HepG2 (cell line): ENCODE data around the gene ZBTB1. TPM values are rescaled to one million over a fixed set of nuclear protein-coding genes. Genes with fewer than 3 reads are reported as not detected.

Source experiments
- ARHGAP35 ChIP-seq: sonication (generic); formaldehyde crosslinking; IDR thresholded peaks from 2 replicates; pipeline ENCODE4 v1.9.0; 2022; ENCODE audit warnings: mild to moderate bottlenecking, inconsistent platforms, moderate library complexity, missing genetic modification reagents, borderline replicate concordance
- CCAR2 ChIP-seq: fragments of 200-400 bp; formaldehyde crosslinking; optimal IDR thresholded peaks from 2 replicates; pipeline ENCODE3; 2018; ENCODE audit warnings: low read depth, mild to moderate bottlenecking, low read length, moderate library complexity
- CCDC6 ChIP-seq: sonication (generic); formaldehyde crosslinking; IDR thresholded peaks from 2 replicates; pipeline ENCODE4 v1.8.1; 2022; ENCODE audit warnings: mild to moderate bottlenecking, missing genetic modification reagents, moderate library complexity
- MEIS1 ChIP-seq: sonication (generic); formaldehyde crosslinking; IDR thresholded peaks from 2 replicates; pipeline ENCODE4 v1.9.0; 2021; ENCODE audit warnings: mild to moderate bottlenecking, missing genetic modification reagents, moderate library complexity, borderline replicate concordance
- MNT ChIP-seq: fragments of 450-650 bp; IDR thresholded peaks from 2 replicates; pipeline ENCODE4 v1.6.1; 2016
- NFIB ChIP-seq: sonication (generic); formaldehyde crosslinking; IDR thresholded peaks from 2 replicates; pipeline ENCODE4 v1.9.0; 2021; ENCODE audit warnings: missing genetic modification reagents, mild to moderate bottlenecking, borderline replicate concordance
- NFRKB ChIP-seq: fragments of 450-650 bp; IDR thresholded peaks from 2 replicates; pipeline ENCODE4 v1.6.1; 2017
- PRPF4 ChIP-seq: fragments of 200-400 bp; formaldehyde crosslinking; IDR thresholded peaks from 2 replicates; pipeline ENCODE4 v1.6.1; 2016; ENCODE audit warnings: low read length, low read depth; ENCODE audit not compliant: poor library complexity, severe bottlenecking
- RBM22 ChIP-seq: fragments of 200-400 bp; formaldehyde crosslinking; optimal IDR thresholded peaks from 2 replicates; pipeline ENCODE3; 2017; ENCODE audit warnings: mild to moderate bottlenecking, low read length, moderate library complexity
- TAF1 ChIP-seq: sonication (generic); formaldehyde crosslinking; IDR thresholded peaks from 2 replicates; pipeline ENCODE4 v1.4.0; 2020; ENCODE audit warnings: missing genetic modification reagents
- ZBED4 ChIP-seq: sonication (generic); formaldehyde crosslinking; IDR thresholded peaks from 2 replicates; pipeline ENCODE4 v1.4.0; 2020; ENCODE audit warnings: missing genetic modification reagents, borderline replicate concordance
- ZNF234 ChIP-seq: sonication (generic); formaldehyde crosslinking; conservative IDR thresholded peaks from 2 replicates; pipeline ENCODE4 v1.5.1; 2020; ENCODE audit warnings: mild to moderate bottlenecking, missing genetic modification reagents
- ZNF432 ChIP-seq: sonication (generic); formaldehyde crosslinking; IDR thresholded peaks from 2 replicates; pipeline ENCODE4 v1.5.0; 2020; ENCODE audit warnings: missing genetic modification reagents, mild to moderate bottlenecking, borderline replicate concordance
- ZNF569 ChIP-seq: sonication (generic); formaldehyde crosslinking; IDR thresholded peaks from 2 replicates; pipeline ENCODE4 v1.5.0; 2020; ENCODE audit warnings: mild to moderate bottlenecking, missing genetic modification reagents, moderate library complexity, borderline replicate concordance
- ZSCAN30 ChIP-seq: sonication (generic); formaldehyde crosslinking; IDR thresholded peaks from 2 replicates; pipeline ENCODE4 v1.5.0; 2020; ENCODE audit warnings: mild to moderate bottlenecking, missing genetic modification reagents
- polyA plus RNA-seq, 8 experiments: library from polyadenylated mRNA; depleted of rRNA in 3 of 8; stranded (reverse) in 7 of 8; unstranded in 1 of 8; fragments of >200 nt; fragmentation: Illumina TruSeq in 4 of 8; extraction: Trizol in 4 of 8; gene quantifications; 2 replicates each; pipeline versions ENCODE4 v1.2.1 to v1.2.3, GENCODE V29; 2011 to 2016; ENCODE audit warnings: low read depth in 4 of 8, missing spikeins in 1 of 8, mixed read lengths in 1 of 8; ENCODE audit not compliant: insufficient read depth in 1 of 8
- total RNA-seq, 5 experiments: library from RNA; depleted of rRNA; stranded (reverse); fragments of >200 nt; fragmentation: Illumina TruSeq; extraction: Trizol; gene quantifications; 2 replicates each; pipeline ENCODE4 v1.2.3, GENCODE V29; 2016; ENCODE audit warnings: low read depth in 1 of 5
- TF ChIP-seq, protein P1 (sequence below): IDR thresholded peaks from 2 replicates; pipeline ENCODE4 v1.4.0; 2020; ENCODE audit warnings: mild to moderate bottlenecking, missing genetic modification reagents
- TF ChIP-seq, protein P2 (sequence below): sonication (generic); formaldehyde crosslinking; conservative IDR thresholded peaks from 2 replicates; pipeline ENCODE4 v1.8.0; 2022; ENCODE audit warnings: low read depth, missing genetic modification reagents

Gene ZBTB1
- total and polyA plus RNA-seq, 2 of the 13 experiments (the other 11 are each of a cell fraction or from before 2014, with no cell fraction given) = 18.8 to 22.6 TPM

DNA sequence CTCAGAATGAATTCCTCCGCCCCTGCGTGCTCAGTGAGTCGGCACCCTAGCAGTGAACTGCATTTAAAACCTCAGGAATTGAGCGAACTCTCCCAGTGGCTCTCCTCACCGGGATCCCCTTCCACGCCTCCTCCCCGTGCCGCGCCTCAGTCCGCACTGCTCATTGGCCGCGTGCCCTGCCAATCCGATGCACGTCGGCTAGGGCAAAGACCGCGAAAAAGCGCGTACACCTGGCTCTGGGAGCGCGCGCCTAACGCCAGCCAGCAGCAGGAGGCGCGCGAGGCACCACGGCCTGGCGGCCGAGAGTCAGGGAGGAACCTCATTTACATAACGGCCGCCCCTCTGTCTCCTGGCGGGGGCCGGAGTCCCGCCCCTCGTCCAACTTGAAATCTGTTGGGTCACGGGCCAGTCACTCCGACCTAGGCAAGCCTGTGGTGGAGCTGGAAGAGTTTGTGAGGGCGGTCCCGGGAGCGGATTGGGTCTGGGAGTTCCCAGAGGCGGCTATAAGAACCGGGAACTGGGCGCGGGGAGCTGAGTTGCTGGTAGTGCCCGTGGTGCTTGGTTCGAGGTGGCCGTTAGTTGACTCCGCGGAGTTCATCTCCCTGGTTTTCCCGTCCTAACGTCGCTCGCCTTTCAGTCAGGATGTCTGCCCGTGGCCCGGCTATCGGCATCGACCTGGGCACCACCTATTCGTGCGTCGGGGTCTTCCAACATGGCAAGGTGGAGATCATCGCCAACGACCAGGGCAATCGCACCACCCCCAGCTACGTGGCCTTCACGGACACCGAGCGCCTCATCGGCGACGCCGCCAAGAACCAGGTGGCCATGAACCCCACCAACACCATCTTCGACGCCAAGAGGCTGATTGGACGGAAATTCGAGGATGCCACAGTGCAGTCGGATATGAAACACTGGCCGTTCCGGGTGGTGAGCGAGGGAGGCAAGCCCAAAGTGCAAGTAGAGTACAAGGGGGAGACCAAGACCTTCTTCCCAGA lies 35.9 kb downstream of the ZBTB1 start, which contains the start of gene HSPA2 (continued):
- TF ChIP-seq CCDC6 (CRISPR knock-in tag) (no peak), ZNF569 (CRISPR knock-in tag) (no peak), ZNF432 (CRISPR knock-in tag) (no peak), CCAR2 (no peak), ARHGAP35 (no peak), NFIB (CRISPR knock-in tag) (no peak), MEIS1 (CRISPR knock-in tag) (0 out of 2 replicates have a peak, but pooled peaks have one; percentile 54), ZBED4 (CRISPR knock-in tag) (no peak), RBM22 (no peak), MNT (no peak), ZSCAN30 (no peak), ZNF234 (CRISPR knock-in tag) (no peak), TAF1 (peak; percentile 57; the same call in 1 of the 2 replicates), NFRKB (no peak), PRPF4 (no peak)
- TF ChIP-seq, protein P1, sequence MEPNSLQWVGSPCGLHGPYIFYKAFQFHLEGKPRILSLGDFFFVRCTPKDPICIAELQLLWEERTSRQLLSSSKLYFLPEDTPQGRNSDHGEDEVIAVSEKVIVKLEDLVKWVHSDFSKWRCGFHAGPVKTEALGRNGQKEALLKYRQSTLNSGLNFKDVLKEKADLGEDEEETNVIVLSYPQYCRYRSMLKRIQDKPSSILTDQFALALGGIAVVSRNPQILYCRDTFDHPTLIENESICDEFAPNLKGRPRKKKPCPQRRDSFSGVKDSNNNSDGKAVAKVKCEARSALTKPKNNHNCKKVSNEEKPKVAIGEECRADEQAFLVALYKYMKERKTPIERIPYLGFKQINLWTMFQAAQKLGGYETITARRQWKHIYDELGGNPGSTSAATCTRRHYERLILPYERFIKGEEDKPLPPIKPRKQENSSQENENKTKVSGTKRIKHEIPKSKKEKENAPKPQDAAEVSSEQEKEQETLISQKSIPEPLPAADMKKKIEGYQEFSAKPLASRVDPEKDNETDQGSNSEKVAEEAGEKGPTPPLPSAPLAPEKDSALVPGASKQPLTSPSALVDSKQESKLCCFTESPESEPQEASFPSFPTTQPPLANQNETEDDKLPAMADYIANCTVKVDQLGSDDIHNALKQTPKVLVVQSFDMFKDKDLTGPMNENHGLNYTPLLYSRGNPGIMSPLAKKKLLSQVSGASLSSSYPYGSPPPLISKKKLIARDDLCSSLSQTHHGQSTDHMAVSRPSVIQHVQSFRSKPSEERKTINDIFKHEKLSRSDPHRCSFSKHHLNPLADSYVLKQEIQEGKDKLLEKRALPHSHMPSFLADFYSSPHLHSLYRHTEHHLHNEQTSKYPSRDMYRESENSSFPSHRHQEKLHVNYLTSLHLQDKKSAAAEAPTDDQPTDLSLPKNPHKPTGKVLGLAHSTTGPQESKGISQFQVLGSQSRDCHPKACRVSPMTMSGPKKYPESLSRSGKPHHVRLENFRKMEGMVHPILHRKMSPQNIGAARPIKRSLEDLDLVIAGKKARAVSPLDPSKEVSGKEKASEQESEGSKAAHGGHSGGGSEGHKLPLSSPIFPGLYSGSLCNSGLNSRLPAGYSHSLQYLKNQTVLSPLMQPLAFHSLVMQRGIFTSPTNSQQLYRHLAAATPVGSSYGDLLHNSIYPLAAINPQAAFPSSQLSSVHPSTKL (CRISPR knock-in tag) = 0 out of 2 replicates have a peak, but pooled peaks have one; percentile 37
- TF ChIP-seq, protein P2, sequence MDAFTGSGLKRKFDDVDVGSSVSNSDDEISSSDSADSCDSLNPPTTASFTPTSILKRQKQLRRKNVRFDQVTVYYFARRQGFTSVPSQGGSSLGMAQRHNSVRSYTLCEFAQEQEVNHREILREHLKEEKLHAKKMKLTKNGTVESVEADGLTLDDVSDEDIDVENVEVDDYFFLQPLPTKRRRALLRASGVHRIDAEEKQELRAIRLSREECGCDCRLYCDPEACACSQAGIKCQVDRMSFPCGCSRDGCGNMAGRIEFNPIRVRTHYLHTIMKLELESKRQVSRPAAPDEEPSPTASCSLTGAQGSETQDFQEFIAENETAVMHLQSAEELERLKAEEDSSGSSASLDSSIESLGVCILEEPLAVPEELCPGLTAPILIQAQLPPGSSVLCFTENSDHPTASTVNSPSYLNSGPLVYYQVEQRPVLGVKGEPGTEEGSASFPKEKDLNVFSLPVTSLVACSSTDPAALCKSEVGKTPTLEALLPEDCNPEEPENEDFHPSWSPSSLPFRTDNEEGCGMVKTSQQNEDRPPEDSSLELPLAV (CRISPR knock-in tag) = no peak
